AG09309 (cell line): Measurements from ENCODE around the gene CA6.
"Not testable (repeated sequence)": the region's sequence is repeated elsewhere in the genome, so short reads cannot be mapped to it uniquely, and the experiment has no call there.

ENCODE experiments used
- DNase-seq: peaks from one replicate; pipeline ENCODE4 v3.0.0-alpha.2; 2010; ENCODE audit warnings: low read depth
- H3K4me3 ChIP-seq: 2 replicates; pipeline ENCODE4 v1.5.1; 2011; ENCODE audit warnings: mild to moderate bottlenecking, low read depth, low read length, moderate library complexity; ENCODE audit not compliant: control insufficient read depth
- TF ChIP-seq, protein P1 (sequence below): IDR thresholded peaks from 2 replicates; pipeline ENCODE4 v1.5.1; 2011; ENCODE audit warnings: mild to moderate bottlenecking, low read depth, low read length, inconsistent platforms; ENCODE audit not compliant: insufficient read depth, control insufficient read depth; ENCODE audit errors: missing control alignments

Gene CA6

DNA sequence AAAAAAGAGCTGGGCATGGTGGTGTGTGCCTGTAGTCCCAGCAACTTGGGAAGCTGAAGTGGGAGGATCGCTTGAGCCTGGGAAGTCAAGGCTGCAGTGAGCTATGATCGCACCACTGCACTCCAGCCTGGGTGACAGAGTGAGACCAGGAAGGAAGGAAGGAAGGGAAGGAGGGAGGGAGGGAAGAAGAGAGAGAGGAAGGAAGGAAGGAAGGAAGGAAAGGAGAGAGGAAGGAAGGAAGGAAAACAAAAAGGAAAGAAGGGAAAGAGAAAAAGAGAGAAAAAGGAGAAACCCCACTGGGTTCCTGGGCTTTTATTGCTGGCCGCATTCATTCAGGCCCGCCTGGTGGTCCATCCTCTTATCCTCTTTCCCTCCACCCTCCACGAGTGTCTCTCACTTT, 70.8 kb downstream of the CA6 start:
- no peak for DNase-seq
- TF ChIP-seq, protein P1, sequence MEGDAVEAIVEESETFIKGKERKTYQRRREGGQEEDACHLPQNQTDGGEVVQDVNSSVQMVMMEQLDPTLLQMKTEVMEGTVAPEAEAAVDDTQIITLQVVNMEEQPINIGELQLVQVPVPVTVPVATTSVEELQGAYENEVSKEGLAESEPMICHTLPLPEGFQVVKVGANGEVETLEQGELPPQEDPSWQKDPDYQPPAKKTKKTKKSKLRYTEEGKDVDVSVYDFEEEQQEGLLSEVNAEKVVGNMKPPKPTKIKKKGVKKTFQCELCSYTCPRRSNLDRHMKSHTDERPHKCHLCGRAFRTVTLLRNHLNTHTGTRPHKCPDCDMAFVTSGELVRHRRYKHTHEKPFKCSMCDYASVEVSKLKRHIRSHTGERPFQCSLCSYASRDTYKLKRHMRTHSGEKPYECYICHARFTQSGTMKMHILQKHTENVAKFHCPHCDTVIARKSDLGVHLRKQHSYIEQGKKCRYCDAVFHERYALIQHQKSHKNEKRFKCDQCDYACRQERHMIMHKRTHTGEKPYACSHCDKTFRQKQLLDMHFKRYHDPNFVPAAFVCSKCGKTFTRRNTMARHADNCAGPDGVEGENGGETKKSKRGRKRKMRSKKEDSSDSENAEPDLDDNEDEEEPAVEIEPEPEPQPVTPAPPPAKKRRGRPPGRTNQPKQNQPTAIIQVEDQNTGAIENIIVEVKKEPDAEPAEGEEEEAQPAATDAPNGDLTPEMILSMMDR, result no peak
- H3K4me3 ChIP-seq, result no peak overlapping the region

- H3K4me3 ChIP-seq, result no peak overlapping the region
- TF ChIP-seq, protein P1, result no peak
- DNase-seq, result no peak
Observed at GRCh38 chr1:9018333-9018732, 72.7 kb downstream of the CA6 start.

GRCh38 chr1:9019896-9020295, 74.2 kb downstream of the CA6 start:
- DNase-seq, result no peak
- no peak overlapping the region for H3K4me3 ChIP-seq
- TF ChIP-seq, protein P1, result no peak

GRCh38 chr1:9020305-9020704, 74.6 kb downstream of the CA6 start:
- H3K4me3 ChIP-seq, result no peak overlapping the region
- TF ChIP-seq, protein P1, result no peak

GRCh38 chr1:9022026-9022738, 76.5 kb downstream of the CA6 start:
- DNase-seq, H3K4me3 ChIP-seq: not testable (repeated sequence)

More at GRCh38 chr1:9020305-9020704, 74.6 kb downstream of the CA6 start:
- no peak for DNase-seq

- DNase-seq, result no peak
- TF ChIP-seq, protein P1, result no peak
- no peak overlapping the region for H3K4me3 ChIP-seq
Observed at GRCh38 chr1:9022773-9023172, 77.1 kb downstream of the CA6 start.
